NB4 (cell line): Measurements from ENCODE around the gene CMTM3.

Experiments
- CTCF ChIP-seq: IDR thresholded peaks from one replicate; pipeline ENCODE4 v1.5.1; 2012; ENCODE audit warnings: low read depth, low read length
- MYC ChIP-seq: IDR thresholded peaks from 2 replicates; pipeline ENCODE4 v1.6.1; 2011; ENCODE audit warnings: low read depth, low read length
- POLR2A ChIP-seq: IDR thresholded peaks from 2 replicates; pipeline ENCODE4 v1.6.1; 2011; ENCODE audit warnings: mild to moderate bottlenecking; ENCODE audit not compliant: insufficient read length; ENCODE audit errors: extremely low read depth

DNA sequence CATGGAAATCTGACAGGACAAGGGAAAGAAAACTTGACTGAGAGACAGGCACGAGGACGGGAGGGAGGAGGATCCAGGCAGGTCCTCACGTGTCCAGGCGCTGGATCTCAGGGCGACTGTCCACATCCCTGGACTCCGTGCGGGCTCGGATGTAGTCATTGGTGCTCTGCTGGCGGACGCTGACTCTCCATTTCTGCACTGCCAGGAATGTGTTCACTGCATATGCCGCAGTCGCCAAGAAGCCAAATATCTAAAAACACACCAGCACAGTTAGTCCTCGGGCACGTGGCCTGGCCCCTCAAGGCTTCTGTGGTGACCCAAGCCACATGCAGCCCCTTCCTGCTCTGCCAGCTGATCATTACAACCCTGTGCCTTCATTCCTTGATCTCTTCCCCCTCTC is 17.5 kb downstream of the CMTM3 start:
- TF ChIP-seq CTCF, result no peak
- no peak for TF ChIP-seq POLR2A
- TF ChIP-seq MYC, result no peak
